Activated CD4-positive, alpha-beta memory T cell treated with anti-CD3 and anti-CD28 coated beads, Interleukin-2, amount 10 ng/mL, durations not matched to agents 7 days and 5 days (primary cell): ENCODE measurements around the gene NAV2. TPM values are rescaled to one million over a fixed set of nuclear protein-coding genes. Genes with fewer than 3 reads are reported as not detected.
"Not testable (repeated sequence)": the region's sequence is repeated elsewhere in the genome, so short reads cannot be mapped to it uniquely, and the experiment has no call there.

Experiments
- CTCF ChIA-PET: fragments of 350-600 bp; sonication (Branson Sonifier 250); formaldehyde crosslinking; loops from one replicate; lab custom pipeline; 2021; ENCODE audit warnings: antibody characterized with exemption, inconsistent platforms; lab: Charles Lee
- POLR2A ChIA-PET: fragments of 350-600 bp; sonication (Branson Sonifier 250); formaldehyde crosslinking; loops from one replicate; lab custom pipeline; 2021; ENCODE audit warnings: antibody characterized with exemption; lab: Charles Lee
- DNase-seq: peaks from one replicate; pipeline ENCODE4 v3.0.0-alpha.2; 2020
- H3K27ac Mint-ChIP-seq: one replicate; pipeline ENCODE4 v1.8.0; 2021; ENCODE audit warnings: mild to moderate bottlenecking, mixed read lengths
- H3K27me3 Mint-ChIP-seq: one replicate; pipeline ENCODE4 v1.8.0; 2021; ENCODE audit warnings: mixed read lengths
- H3K36me3 Mint-ChIP-seq: one replicate; pipeline ENCODE4 v1.8.0; 2021; ENCODE audit warnings: low read depth, mixed read lengths
- H3K4me1 Mint-ChIP-seq: one replicate; pipeline ENCODE4 v1.8.0; 2021; ENCODE audit warnings: mixed read lengths
- H3K4me3 Mint-ChIP-seq: one replicate; pipeline ENCODE4 v1.8.0; 2021; ENCODE audit warnings: mild to moderate bottlenecking, mixed read lengths
- H3K9me3 Mint-ChIP-seq: one replicate; pipeline ENCODE4 v1.8.0; 2021; ENCODE audit warnings: mixed read lengths
- total RNA-seq, 2 experiments: library from RNA; stranded (reverse); gene quantifications; one replicate each; pipeline ENCODE4 v1.2.3, GENCODE V29; 2021

Gene NAV2
- total RNA-seq, 2 experiments from 2014 or later = 0.53 to 0.70 TPM

DNA sequence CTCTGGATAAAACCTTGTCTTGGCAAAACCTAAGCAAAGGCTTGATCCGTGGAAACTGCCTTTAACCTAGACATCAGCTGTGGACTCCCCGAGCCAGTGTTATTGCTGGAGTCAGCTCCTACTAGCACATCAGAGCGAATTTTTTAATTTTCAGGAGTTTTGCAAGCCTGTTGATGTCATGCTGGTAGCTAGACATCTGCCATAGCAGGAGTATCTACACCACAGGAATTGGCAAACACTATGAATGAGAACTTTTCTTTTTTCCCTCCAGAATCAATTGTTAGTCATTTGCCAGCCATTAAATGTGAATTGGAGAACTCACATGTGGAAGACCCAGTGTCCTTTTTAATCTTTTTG lies 201.2 kb downstream of the NAV2 start:
- Mint-ChIP-seq H3K36me3 (no peaks in the 10 kb centered on the region), H3K27me3 (no peaks in the 10 kb centered on the region), H3K9me3 (no peaks in the 10 kb centered on the region), H3K27ac (no peak overlapping the region), H3K4me1 (no peaks in the 10 kb centered on the region), H3K4me3 (no peak overlapping the region)
- CTCF ChIA-PET = no interaction called here
- POLR2A ChIA-PET = no interaction called here
- no peak for DNase-seq

DNA sequence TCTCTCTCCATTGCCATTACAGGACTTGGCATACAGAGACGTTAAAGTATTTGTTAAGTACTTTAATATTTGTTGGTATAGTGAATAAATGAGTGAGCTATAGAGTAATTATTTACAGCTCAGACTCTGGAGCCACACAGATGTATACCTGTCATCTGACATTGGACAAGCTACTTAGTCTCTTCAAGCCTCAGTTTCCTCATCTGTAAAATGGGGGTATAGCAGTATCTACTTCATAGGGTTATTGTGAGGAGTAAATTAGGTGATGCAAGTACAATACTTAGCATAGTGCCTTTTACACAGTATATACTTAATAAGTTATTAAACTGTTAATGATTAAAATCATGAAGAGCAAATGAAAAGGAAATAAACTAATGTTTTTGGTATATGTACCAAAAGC lies 203.2 kb downstream of the NAV2 start:
- Mint-ChIP-seq H3K4me3 (no peak overlapping the region), H3K4me1 (no peaks in the 10 kb centered on the region), H3K27me3 (no peaks in the 10 kb centered on the region), H3K27ac (no peak overlapping the region), H3K36me3 (no peaks in the 10 kb centered on the region), H3K9me3 (no peaks in the 10 kb centered on the region)
- POLR2A ChIA-PET = no interaction called here
- no peak for DNase-seq
- CTCF ChIA-PET = interaction anchor here (1.1 kb wide), 1 partner anchor 13 kb away, joined by 7 read pairs; no protein-coding TSS in a partner anchor

DNA sequence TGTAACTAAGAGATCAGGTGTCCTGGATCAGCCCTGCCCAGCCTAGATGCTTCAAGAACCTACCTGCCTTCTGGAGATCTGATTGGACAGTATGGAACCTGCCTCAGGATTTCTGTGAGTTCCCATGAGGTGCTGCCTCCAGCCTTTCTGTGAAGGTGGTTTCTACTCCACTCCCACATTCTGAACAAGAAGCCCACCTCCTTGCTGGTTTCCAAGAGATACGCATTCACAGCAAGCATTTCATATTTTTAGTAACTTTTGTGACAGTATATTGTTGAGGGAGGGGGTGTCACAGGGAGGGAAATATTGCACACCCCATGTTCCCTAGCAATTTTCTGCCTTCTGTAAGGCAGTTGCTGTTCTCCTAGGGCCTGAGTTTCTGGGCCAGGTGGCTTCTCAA lies 204.4 kb downstream of the NAV2 start:
- Mint-ChIP-seq H3K4me3 (no peak overlapping the region), H3K27ac (no peak overlapping the region), H3K27me3 (no peaks in the 10 kb centered on the region), H3K9me3 (no peaks in the 10 kb centered on the region), H3K36me3 (no peaks in the 10 kb centered on the region), H3K4me1 (no peaks in the 10 kb centered on the region)
- ChIA-PET POLR2A (no interaction called here), CTCF (no interaction called here)
- DNase-seq = no peak

DNA sequence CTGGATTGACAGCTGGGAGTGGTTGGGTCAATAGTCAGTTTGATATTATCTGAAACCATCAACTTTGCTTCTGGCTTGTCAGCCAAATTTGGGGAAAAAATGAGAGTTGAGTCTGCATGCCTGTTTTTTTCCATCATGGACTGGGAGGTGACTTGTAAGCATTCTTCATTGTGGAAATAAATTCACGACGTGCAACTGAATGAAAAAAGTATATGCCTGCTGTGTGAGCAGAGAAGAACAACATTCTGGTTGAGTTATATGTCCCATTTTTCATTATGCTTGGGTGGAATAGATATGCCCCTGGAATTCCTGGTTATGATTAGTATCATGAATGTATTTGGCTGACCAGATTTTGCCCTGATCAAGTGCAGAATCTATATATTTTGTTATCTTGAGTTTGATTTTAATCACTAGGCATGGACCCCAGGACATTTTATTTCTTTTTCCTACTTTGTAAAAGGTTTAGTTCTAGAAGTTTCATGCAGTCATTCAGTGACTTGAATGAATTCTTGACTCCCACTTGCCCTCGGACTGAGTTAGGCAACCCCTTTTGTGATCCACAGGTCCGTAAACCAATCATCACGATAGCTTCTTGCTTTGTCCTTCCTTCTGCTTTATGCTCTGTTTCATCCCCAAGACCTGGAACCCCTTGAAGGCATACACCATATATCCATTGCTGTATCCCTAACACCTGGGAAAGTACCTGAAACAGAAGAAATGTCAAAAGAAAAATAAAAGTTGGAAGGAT lies 205.8 kb downstream of the NAV2 start:
- DNase-seq = no peak
- H3K4me1 Mint-ChIP-seq = no peaks in the 10 kb centered on the region
- H3K27me3 Mint-ChIP-seq = peaks cover 5% of the 10 kb centered on the region
- no peak overlapping the region for H3K27ac Mint-ChIP-seq
- H3K36me3 Mint-ChIP-seq = no peaks in the 10 kb centered on the region
- H3K9me3 Mint-ChIP-seq = no peaks in the 10 kb centered on the region
- ChIA-PET POLR2A (no interaction called here), CTCF (no interaction called here)
- no peak overlapping the region for H3K4me3 Mint-ChIP-seq

DNA sequence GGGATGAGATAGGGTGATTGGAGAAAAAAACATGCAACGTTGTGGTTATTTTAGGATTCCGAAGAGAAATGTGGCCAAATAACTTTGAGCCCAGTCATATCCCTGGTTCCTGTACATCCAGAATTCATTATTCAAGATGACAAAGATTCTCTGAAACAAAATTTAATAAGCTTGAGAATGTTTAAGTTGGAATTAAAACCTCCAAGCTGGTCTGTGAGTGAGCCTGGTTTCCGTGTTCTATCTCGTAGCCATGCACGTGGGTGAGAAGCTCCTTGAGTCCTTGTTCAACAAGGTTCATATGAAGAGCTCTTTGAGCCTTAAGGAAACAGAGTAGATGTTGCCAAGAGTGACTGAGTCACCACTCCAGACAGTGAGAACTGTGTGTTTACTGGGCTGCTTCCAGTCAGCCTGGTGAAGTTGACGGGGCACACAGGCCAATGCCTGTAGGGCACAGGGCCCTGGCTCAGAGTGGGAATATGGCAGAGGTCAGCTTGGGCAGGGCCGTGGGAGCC lies 206.5 kb downstream of the NAV2 start:
- H3K9me3 Mint-ChIP-seq = no peaks in the 10 kb centered on the region
- H3K36me3 Mint-ChIP-seq = no peaks in the 10 kb centered on the region
- ChIA-PET POLR2A (no interaction called here), CTCF (interaction anchor here (1.4 kb wide), 1 partner anchor 21 kb away, joined by 4 read pairs; no protein-coding TSS in a partner anchor)
- H3K27ac Mint-ChIP-seq = no peak overlapping the region
- H3K27me3 Mint-ChIP-seq = peaks cover 8% of the 10 kb centered on the region
- DNase-seq = no peak
- H3K4me3 Mint-ChIP-seq = no peak overlapping the region
- no peaks in the 10 kb centered on the region for H3K4me1 Mint-ChIP-seq

DNA sequence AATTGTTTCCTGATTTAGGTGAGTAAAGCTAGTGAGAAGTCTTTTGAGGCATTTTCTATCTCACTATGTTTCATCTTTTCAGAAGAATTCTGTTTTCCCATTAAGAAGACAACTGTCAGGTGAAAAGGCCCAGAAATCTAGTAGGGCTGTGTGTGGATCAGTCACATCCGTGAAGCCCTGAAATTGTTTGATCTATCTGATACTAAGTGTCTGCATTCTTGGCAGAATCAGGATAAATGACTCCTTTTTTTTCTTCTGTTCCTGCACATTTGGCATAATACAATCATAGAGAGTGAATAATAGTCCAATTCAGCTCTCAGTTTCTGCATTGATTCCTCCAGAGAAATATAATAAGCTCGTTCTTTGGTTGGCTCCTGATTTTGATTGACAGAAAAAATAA lies 208.3 kb downstream of the NAV2 start:
- Mint-ChIP-seq H3K9me3 (no peaks in the 10 kb centered on the region), H3K27me3 (peaks cover 11% of the 10 kb centered on the region), H3K4me1 (no peaks in the 10 kb centered on the region), H3K27ac (no peak overlapping the region), H3K36me3 (no peaks in the 10 kb centered on the region), H3K4me3 (no peak overlapping the region)
- ChIA-PET CTCF (interaction anchor here (1.2 kb wide), 1 partner anchor 18 kb away, joined by 4 read pairs; no protein-coding TSS in a partner anchor), POLR2A (no interaction called here)
- DNase-seq = no peak

DNA sequence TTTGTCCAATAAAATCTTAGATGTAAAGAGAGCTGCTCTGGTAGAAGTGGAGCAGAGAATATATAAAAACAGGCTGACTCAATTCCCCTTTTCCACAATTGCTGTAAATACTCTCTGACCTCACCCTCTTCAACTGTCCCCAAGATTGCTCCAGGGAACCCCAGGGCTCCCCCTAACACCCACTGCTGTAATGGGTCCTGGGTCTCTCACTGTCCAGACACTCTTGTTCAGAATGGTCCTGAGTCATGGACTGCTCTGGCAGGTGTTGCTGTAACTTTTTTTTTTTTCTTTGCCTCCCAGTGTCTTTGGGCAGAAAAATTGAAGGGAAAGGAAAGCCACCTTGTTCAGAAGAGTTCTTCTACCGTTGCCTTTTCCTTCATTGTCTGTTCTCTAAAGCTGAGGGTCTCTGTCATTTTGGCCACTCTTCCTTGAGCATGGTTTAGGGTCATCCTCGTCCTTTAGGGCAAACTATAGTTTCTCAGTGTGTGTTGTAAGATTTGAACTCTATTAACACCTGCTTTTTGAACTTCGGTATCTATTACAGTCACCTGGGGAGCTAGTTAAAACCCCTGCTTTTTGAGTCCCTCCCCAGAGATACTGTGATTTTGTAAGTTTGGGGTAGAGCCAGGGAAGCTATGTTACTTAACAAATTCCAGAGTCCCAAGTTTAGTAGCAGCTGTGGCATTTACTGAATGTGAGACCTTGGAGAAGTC lies 209.5 kb downstream of the NAV2 start:
- Mint-ChIP-seq H3K4me3 (no peak overlapping the region), H3K4me1 (no peaks in the 10 kb centered on the region), H3K9me3 (no peaks in the 10 kb centered on the region), H3K27ac (no peak overlapping the region), H3K27me3 (peaks cover 11% of the 10 kb centered on the region), H3K36me3 (no peaks in the 10 kb centered on the region)
- ChIA-PET POLR2A (no interaction called here), CTCF (no interaction called here)
- no peak for DNase-seq

DNA sequence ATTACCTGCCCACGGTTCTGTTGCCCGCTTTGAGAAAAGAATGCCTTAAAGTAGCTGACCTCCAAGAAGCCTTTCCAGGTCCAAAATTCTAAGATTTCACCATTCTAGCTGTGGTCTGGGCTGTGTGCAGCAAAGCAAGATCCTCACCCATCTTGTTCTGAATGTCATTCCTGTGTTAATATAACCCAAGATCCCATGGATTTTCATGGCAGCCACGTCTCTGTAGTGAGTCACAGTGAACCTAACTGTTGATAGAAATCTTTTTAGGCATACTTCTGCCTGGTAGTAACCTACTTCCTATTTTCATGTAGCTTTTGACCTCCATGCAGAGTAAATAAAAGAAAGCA lies 210.0 kb downstream of the NAV2 start:
- Mint-ChIP-seq H3K36me3 (no peaks in the 10 kb centered on the region), H3K27ac (no peak overlapping the region), H3K4me3 (no peak overlapping the region), H3K4me1 (no peaks in the 10 kb centered on the region), H3K9me3 (no peaks in the 10 kb centered on the region), H3K27me3 (peaks cover 11% of the 10 kb centered on the region)
- POLR2A ChIA-PET = no interaction called here
- DNase-seq = no peak
- CTCF ChIA-PET = no interaction called here

DNA sequence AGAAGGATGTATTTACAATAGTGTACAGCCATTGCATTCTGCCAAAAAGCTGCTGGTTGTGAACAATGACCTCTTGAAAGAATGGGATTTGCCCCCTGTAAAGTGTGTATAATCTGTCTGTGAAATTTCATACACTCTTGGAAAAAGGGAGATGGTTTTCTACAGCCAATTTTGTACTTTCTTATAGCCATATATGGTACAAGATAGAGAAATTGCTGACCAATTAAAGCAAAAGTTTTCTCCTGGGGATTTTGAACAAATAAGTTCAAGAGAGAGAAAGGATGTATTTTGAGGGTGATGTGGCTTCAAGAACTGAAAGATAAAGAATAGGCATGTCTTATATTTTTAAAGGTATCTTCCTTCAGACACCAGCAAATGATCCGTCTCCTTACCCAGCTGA lies 211.0 kb downstream of the NAV2 start:
- H3K4me1 Mint-ChIP-seq = no peaks in the 10 kb centered on the region

DNA sequence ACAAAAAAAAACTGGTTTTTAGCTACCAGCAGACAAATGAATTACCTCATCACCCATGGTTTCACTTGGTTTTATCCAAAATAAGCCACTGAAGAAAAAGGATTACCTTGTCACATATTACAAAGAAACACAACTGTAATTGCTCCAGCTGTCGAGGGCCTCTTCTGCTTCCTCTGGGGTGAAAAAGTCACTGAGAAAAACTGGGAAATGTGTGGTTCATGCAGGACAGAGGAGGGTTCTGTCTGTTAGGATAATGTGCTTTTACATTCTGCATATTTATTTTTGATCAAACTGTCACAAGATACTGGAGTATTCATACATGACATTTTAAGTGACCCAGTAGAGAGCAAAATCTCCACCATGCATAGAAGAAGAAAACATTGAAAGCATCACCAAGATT lies 211.7 kb downstream of the NAV2 start:
- Mint-ChIP-seq H3K9me3 (no peaks in the 10 kb centered on the region), H3K4me3 (no peak overlapping the region), H3K27ac (no peak overlapping the region), H3K27me3 (peaks cover 11% of the 10 kb centered on the region), H3K36me3 (no peaks in the 10 kb centered on the region), H3K4me1 (no peaks in the 10 kb centered on the region)
- ChIA-PET POLR2A (no interaction called here), CTCF (interaction anchor here (0.7 kb wide), 1 partner anchor 848 kb away, joined by 4 read pairs; no protein-coding TSS in a partner anchor)
- DNase-seq = no peak

More for the DNA sequence above, 211.0 kb downstream of the NAV2 start:
- no peaks in the 10 kb centered on the region for H3K9me3 Mint-ChIP-seq
- H3K36me3 Mint-ChIP-seq = no peaks in the 10 kb centered on the region
- DNase-seq = no peak
- ChIA-PET CTCF (interaction anchor here (0.7 kb wide), 1 partner anchor 847 kb away, joined by 4 read pairs; no protein-coding TSS in a partner anchor), POLR2A (no interaction called here)
- peaks cover 11% of the 10 kb centered on the region for H3K27me3 Mint-ChIP-seq
- no peak overlapping the region for H3K4me3 Mint-ChIP-seq
- H3K27ac Mint-ChIP-seq = no peak overlapping the region

DNA sequence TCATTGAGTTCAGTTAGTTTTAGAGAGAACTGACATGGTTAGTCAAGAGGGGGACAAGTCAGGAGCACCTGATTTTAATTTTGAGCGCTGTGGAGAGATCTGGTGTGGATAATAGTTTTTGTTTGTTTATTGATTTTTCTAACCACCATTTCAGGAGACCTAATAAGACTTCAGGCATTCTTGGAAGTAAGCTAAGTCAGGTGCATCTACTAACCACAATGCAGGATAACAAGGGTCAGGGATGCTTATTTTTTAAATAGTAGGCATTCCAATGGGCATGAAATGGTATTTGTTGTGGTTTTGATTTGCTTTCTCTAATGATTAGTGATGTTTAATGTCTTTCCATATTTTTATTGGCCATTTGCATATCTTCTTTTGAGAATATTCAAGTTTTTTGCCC lies 212.1 kb downstream of the NAV2 start:
- Mint-ChIP-seq H3K36me3 (no peaks in the 10 kb centered on the region), H3K27ac (no peak overlapping the region), H3K4me1 (no peaks in the 10 kb centered on the region), H3K9me3 (no peaks in the 10 kb centered on the region), H3K27me3 (peaks cover 11% of the 10 kb centered on the region), H3K4me3 (no peak overlapping the region)
- ChIA-PET CTCF (interaction anchor here (1.5 kb wide), 1 partner anchor 11 kb away, joined by 4 read pairs; no protein-coding TSS in a partner anchor), POLR2A (no interaction called here)
- no peak for DNase-seq

DNA sequence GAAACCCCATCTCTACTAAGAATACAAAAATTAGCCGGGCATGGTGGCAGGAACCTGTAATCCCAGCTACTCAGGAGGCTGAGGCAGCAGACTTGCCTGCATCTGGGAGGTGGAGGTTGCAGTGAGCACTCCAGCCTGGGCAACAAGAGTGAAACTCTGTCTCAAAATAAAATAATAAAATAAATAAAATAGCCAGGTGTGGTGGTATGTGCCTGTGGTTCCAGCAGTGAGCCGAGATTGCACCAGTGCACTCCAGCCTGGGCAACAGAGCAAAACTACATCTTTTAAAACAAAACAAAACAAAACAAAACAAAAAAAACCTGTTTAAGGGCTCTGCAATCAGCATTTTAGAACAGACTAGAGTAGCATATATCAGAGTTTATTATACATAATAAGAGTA lies 214.8 kb downstream of the NAV2 start:
- H3K36me3 Mint-ChIP-seq, POLR2A ChIA-PET, H3K4me3 Mint-ChIP-seq, H3K4me1 Mint-ChIP-seq, CTCF ChIA-PET, DNase-seq, H3K9me3 Mint-ChIP-seq, H3K27ac Mint-ChIP-seq: not testable (repeated sequence)
- H3K27me3 Mint-ChIP-seq = peaks cover 11% of the 10 kb centered on the region

DNA sequence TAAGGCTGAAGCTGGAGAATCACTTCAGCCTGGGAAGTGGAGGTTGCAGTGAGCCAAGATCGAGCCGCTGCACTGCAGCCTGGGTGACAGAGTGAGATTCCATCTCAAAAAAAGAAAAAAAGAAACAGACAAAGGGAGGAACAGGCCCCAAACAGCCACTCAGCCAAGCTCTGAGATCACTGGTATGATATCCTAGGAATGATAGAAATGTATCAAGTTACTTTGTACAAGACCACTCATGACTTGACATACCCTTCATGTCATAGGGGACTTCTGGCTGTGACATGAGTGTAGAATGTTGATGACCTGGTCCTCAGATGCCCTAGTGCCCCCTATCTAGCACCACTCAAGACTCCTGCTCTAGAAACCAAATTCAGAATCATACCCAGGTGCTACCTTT lies 216.5 kb downstream of the NAV2 start:
- POLR2A ChIA-PET = no interaction called here
- CTCF ChIA-PET = interaction anchor here (1.0 kb wide), 1 partner anchor 10 kb away, joined by 3 read pairs; no protein-coding TSS in a partner anchor

More for the DNA sequence above, 216.5 kb downstream of the NAV2 start:
- H3K4me1 Mint-ChIP-seq = no peaks in the 10 kb centered on the region
- DNase-seq = no peak
- H3K36me3 Mint-ChIP-seq = no peaks in the 10 kb centered on the region
- no peaks in the 10 kb centered on the region for H3K9me3 Mint-ChIP-seq
- no peak overlapping the region for H3K27ac Mint-ChIP-seq
- H3K4me3 Mint-ChIP-seq = no peak overlapping the region
- H3K27me3 Mint-ChIP-seq = peaks cover 3% of the 10 kb centered on the region
